ENCODE measurements around the gene TXNRD1.
"Not testable (repeated sequence)": the region's sequence is repeated elsewhere in the genome, so short reads cannot be mapped to it uniquely, and the experiment has no call there.

The TXNRD1 gene

GRCh38 chr12:104331376-104331775 lies 115.8 kb downstream of the TXNRD1 start:
- no peak for DNase-seq

GRCh38 chr12:104332273-104332672 lies 116.7 kb downstream of the TXNRD1 start:
- DNase-seq: not testable (repeated sequence)

- DNase-seq: no peak
Observed at GRCh38 chr12:104333692-104334255, 118.2 kb downstream of the TXNRD1 start.

- DNase-seq: no peak
Observed at GRCh38 chr12:104334581-104334980, 119.0 kb downstream of the TXNRD1 start.

- DNase-seq: no peak
Observed at GRCh38 chr12:104336115-104336514, 120.5 kb downstream of the TXNRD1 start.

- no peak for DNase-seq
Observed at GRCh38 chr12:104337030-104337558, 121.5 kb downstream of the TXNRD1 start.

- DNase-seq: no peak
Observed at GRCh38 chr12:104339663-104340062, 124.1 kb downstream of the TXNRD1 start.

- no peak for DNase-seq
Observed at GRCh38 chr12:104340177-104340576, 124.6 kb downstream of the TXNRD1 start.

- DNase-seq: no peak
Observed at GRCh38 chr12:104340925-104341611, 125.5 kb downstream of the TXNRD1 start.

- DNase-seq: no peak
Observed at GRCh38 chr12:104342147-104342546, 126.6 kb downstream of the TXNRD1 start.

- DNase-seq: no peak
Observed at GRCh38 chr12:104342635-104343249, 127.2 kb downstream of the TXNRD1 start.

- no peak for DNase-seq
Observed at GRCh38 chr12:104344682-104345081, 129.1 kb downstream of the TXNRD1 start.

- DNase-seq: no peak
Observed at GRCh38 chr12:104345234-104346066, 129.9 kb downstream of the TXNRD1 start.

- no peak for DNase-seq
Observed at GRCh38 chr12:104347374-104348075, 131.9 kb downstream of the TXNRD1 start.

- DNase-seq: no peak
Observed at GRCh38 chr12:104348283-104348993, 132.9 kb downstream of the TXNRD1 start.

GRCh38 chr12:104348994-104349494 lies 133.5 kb downstream of the TXNRD1 start:
- no peak for DNase-seq

- no peak for DNase-seq
Observed at GRCh38 chr12:104350211-104351056, 134.9 kb downstream of the TXNRD1 start.

- no peak for DNase-seq
Observed at GRCh38 chr12:104351057-104351983, 135.7 kb downstream of the TXNRD1 start.

GRCh38 chr12:104352106-104352713 lies 136.6 kb downstream of the TXNRD1 start:
- no peak for DNase-seq

All from right forelimb (tissue), 1 donor.